Fibroblast of the conjunctiva (primary cell): ENCODE data around the gene PHOX2A.

Experiments
- DNase-seq: peaks from one replicate; pipeline ENCODE4 v3.0.0-alpha.2; 2010; ENCODE audit warnings: low read depth

Gene PHOX2A

DNA sequence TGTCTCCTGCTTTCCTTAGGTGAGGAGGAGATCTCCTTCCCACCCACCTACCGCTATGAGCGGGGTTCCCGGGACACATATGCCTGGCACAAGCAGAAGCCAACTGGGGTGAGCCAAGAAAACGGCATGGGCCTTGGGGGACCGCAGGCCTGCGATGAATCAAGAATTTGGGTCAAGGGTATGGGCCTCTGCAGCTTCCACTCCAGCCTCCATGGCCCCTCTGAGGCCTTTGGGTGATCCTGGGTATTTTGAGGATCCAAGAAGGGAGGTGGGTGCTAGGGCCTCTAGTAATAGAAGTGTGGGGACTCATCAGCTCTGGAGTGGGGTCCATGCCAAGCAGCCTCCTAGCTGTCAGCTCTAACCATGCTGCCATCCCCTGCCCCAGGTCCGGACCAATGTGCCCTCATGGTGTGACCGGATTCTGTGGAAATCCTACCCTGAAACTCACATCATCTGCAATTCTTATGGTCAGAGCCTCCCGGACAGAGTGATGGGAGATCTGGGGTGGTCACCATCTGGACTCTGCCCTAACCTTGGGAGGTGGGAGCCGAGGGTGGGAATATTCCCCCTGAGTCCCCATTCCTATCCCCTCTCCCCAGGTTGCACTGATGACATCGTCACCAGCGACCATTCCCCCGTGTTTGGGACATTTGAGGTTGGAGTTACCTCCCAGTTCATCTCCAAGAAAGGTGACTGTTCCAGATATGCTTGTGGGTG, 10.8 kb downstream of the PHOX2A start:
- DNase-seq, result no peak

DNA sequence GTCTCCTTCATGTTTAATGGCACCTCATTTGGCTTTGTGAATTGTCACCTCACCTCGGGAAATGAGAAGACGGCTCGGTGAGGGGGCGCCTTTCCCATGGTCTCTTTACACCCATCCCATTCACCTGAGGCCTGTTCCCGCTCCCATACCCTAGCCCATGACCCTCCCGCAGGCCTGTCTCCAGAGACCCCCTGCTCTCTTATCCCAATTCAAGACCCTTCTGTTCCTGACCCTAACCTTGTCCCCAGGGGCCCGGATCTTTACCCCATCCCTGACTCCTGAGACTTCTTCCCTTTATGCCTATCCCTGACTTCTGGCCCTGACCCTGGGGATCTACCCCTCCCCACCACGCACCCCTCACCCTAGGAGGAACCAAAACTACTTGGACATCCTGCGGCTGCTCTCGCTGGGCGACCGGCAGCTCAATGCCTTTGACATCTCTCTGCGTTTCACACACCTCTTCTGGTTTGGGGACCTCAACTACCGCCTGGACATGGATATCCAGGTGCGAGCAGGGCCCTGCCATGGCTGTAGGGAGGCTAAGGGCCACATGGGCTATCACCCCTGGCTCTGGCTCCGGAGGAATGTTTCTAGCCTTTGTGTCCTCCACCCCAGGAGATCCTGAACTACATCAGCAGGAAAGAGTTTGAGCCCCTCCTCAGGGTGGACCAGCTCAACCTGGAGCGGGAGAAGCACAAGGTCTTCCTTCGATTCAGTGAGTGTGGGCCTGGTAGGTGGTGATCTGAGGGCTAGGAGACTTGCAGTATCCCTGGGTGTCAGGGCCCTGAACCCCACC, 11.5 kb downstream of the PHOX2A start:
- DNase-seq, result no peak

DNA sequence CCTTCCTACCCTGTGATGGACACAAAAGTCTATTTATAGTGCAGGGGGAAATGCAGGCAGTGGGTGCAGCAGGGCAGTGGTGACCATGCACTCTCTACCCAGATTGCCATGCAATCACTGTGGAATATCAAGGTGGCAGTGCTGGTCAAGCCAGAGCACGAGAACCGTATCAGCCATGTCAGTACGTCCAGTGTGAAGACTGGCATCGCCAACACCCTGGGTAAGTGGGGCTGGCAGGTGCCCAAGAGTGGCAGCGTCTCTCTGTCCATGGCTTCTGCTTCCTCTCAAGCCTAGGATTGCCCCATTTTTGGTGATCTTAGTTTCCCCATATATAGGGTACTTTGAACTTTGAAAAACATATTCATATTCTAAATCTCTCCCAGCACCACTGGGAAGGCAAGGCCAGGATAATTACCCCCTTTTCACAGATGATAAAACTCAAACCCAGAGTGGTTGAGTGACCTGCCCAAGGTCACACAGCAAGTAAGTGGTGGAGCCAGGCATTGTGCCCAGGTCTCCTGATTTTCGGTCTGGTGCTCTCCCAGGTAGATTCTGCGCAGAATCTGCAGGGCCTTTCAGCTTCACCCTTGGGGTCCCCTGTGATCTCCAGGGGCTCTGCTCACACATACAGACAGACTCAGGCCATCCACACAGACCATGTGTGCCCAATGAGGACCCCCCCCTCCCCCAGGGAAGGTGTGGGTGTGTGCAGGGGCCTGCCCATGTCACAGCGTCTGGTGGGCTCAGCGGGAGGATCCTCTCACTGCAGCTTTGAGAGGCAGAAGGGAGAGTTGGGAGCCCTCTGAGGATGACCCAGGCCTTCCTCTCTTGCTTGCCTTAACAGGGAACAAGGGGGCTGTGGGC, 12.3 kb downstream of the PHOX2A start:
- DNase-seq, result no peak

DNA sequence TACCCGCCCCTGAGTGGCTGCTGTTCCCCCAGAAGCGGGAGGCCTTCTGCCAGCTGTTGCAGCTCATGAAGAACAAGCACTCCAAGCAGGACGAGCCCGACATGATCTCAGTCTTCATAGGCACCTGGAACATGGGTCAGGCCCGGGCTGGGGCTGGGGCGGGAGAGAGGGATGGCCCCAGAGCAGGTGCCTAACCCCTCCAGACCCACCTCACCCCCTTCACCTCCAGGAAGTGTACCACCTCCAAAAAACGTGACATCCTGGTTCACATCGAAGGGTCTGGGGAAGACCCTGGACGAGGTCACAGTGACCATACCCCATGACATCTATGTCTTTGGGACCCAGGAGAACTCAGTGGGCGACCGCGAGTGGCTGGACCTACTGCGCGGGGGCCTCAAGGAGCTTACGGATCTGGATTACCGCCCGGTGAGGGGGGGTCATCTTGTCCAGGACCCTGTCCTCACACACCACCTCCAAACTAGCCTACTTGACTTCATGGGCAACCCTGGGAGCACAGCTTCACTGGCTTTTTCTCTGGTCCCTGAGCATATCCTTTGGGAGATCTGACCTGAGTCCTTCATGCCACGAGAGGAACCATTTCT, 13.1 kb downstream of the PHOX2A start:
- DNase-seq, result no peak

DNA sequence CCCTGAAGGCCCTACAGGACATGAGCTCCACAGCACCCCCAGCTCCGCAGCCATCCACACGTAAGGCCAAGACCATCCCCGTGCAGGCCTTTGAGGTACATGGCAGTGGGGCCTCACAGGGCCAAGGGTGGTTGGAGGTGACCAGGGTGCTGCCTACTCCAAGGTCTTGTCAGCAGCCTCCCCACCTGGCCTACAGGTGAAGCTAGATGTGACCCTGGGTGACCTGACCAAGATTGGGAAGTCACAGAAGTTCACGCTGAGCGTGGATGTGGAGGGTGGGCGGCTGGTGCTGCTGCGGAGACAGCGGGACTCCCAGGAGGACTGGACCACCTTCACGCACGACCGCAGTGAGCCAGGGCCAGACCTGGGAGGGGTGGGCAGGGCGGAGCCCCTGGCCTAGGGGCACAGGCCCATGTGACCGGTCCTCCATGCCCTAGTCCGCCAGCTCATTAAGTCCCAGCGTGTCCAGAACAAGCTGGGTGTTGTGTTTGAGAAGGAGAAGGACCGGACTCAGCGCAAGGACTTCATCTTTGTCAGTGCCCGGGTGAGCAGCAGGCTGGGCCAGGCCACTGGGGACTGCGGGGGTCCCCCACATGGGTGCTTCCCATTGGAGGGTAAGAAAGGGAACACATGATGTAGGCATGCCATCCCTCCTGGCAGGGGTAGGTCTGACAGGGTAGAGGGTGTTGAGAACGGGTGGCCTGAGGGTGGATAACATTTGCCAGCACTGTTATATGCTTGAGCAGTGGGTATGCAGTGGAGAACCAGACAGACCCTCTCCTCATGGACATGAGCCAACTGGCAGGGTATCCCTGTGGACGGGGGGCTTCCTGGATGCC, 13.8 kb downstream of the PHOX2A start:
- DNase-seq, result no peak

DNA sequence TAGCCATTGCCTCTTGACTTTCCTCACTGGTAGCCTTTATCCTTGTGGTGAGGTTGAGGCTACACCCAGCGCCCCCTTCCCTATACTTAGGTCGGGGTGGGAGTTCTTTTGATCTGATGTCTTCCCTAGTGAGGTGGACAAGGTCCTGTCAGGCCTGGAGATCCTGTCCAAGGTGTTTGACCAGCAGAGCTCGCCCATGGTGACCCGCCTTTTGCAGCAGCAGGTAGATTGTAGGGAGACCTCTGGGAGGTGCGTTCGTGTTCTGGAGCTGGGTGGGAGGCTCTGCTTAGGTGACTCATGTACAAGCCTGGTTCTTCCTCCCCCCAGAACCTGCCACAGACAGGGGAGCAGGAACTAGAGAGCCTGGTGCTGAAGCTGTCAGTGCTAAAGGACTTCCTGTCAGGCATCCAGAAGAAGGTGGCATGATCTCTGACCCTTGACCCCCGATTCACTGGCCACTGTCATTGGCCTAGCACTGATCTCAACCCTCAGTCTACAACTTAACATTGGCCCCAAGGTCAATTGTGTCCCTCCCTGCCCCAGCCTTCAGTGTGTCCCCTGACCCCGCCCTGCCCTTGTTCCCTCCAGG, 14.5 kb downstream of the PHOX2A start:
- no peak for DNase-seq

DNA sequence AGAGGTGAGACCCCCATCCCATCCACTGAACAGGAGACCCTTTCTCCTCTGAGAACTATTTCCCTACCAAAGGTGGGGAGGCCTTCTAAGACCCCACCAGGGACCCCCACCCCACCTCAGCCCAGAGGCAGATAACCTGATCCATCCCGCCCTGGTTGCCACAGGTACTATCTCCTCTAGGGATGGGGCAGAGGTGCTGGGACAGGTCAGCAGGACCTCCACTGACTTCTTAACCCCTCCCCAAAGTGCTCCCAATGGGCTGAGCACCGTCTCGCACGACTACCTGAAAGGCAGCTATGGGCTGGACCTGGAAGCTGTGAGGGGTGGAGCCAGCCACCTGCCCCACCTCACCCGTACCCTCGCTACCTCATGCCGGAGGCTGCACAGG, 15.1 kb downstream of the PHOX2A start:
- DNase-seq, result no peak

DNA sequence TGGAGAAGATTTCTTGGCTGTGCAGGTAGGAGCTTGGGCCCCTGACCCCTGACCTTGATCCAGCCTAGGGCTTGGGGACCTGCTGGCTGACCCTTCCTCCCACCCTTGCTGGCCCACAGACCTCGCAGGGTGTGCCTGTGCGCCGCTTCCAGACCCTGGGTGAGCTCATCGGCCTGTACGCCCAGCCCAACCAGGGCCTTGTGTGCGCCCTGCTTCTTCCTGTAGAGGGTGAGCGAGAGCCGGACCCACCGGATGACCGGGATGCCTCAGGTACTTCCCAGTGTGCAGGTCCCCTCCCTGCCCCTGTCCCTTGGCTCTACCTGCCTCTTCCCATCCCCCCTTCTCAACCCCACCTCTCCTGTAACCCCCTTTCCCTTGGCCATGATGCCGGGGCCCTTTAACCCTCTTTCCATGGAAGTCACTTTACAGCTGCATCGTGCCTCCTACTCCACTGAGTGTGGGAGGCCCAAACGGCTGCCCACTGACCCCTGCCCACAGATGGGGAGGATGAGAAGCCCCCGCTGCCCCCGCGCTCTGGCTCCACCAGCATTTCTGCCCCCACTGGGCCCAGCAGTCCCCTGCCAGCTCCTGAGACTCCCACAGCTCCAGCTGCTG, 15.6 kb downstream of the PHOX2A start:
- no peak for DNase-seq

DNA sequence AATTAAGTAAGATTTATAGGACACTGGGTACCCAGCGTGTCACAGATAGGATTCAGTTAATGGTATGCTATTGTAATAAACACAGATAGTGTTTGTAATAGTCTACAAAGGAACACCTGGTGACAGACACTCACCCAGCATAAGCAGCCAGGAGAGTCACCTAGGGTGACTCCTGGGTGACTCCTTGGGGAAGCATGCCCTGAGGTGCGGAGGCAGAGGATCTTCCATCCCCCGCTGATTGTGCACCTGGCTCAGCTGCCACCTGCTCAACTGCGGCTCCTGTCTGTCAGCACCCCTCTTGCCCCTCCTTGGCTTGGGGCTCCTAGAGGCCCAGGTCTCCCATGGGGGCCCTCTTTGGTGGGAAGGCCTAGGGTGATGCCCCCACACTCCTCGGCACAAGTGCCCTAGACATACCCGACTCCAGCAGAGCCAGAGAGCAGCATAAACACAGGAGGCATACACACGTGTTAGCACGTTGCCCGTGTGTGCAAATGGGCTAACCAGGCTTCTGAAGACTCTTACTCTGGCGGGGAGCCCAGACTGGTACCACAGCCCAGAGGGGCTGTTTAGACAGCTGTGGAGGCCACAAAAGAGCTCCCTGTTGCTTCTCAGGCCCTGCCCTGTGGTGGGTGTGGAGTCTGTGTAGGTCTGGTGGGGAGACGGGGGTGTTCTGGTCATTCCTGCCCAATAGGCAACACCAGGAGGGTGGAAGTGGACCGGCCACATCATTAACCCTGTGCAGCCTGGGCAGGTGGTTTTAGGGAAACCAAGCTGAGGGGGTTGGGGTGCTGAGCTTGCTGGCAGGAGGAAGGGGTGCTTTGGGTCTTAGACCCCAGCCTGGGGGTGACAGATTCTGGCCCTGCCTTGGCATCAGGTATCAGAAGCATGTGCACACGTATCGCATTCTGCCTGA, 16.4 kb downstream of the PHOX2A start:
- DNase-seq, result peak; percentile 26

DNA sequence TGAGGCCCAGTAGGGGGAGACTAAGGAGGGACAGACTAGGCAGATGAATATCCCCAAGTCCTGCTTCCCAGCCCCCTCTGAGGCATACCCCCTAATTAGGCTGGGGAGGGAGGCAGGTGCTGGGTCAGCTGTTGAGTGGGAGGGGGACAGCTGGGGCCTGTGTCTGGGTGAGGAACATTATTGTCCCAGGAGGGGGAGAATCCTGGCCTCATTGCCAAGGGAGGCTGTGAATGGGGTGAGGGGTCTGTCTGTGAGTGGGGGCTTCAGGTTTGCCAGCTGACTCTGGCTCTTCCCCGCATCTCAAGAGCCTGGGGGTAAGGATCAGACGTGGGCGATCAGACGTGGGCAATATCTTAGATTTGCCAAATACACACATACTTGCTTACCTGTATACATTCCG, 17.3 kb downstream of the PHOX2A start:
- DNase-seq, result no peak

DNA sequence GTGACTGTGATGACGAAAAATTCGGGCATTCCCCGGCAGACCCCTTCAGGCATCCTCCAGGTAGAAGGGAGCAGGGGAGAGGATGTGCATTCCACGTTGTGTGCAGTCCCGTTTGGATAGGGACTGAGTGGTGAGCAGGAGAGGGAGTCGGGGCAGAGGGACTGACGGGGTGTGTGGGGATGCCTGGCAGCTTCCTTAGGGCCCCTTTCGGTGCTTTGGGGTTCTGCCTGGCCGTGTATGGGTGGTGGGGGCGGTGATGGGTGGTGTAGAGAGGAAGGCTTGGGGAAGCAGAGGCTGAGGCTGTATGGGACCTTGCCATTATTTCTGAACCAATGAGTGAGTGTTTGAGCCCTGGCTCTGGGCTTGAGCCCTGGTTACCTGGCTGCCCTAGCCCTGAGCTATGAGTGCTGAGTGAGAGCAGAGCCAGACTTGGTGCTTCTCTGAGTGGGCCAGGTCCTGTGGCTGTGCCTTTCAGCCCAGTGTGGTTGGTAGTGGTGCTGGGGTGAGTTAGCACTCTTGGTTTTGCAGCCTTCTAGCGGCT, 18.5 kb downstream of the PHOX2A start:
- no peak for DNase-seq

DNA sequence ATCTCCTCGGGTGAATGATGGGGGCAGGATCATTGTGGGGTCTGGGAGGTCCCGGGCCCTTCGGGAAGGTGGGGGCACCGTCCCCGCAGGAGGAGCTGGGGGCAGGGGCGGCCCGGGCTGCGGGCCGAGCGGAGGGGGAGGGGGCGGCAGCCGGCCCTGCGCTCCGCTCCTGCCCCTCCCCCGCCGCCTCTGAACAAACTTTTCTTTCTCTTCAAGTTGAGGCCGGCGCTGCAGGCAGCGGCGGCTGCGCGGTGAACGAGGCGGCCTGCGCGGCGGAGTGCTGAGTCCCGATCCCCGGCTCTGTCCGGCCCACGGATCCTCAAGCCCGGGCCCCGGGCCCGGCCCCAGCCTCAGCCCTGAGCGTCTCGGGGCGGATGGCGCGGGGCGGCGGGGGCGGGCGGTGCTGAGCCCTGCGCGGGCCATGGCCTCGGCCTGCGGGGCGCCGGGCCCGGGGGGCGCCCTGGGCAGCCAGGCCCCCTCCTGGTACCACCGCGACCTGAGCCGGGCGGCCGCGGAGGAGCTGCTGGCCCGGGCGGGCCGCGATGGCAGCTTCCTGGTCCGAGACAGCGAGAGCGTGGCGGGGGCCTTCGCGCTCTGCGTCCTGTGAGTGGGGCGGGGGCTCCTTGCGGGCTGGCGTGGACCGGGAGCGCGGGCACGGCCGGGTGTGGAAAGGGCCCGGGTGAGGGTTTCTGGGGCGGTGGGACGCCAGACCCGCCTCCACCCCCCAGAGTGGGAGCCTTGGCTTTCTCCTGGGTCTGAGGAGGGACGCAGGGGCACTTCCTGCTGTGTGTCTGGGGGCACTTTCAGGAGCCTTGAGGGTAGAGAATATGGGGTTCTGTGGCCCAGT, 19.2 kb downstream of the PHOX2A start, which contains the start of gene INPPL1:
INPPL1 (plus strand) TSS at position 204 of the 847 bp plus-strand sequence; CDS start at position 422, 218 bp downstream.
- DNase-seq, result no peak

DNA sequence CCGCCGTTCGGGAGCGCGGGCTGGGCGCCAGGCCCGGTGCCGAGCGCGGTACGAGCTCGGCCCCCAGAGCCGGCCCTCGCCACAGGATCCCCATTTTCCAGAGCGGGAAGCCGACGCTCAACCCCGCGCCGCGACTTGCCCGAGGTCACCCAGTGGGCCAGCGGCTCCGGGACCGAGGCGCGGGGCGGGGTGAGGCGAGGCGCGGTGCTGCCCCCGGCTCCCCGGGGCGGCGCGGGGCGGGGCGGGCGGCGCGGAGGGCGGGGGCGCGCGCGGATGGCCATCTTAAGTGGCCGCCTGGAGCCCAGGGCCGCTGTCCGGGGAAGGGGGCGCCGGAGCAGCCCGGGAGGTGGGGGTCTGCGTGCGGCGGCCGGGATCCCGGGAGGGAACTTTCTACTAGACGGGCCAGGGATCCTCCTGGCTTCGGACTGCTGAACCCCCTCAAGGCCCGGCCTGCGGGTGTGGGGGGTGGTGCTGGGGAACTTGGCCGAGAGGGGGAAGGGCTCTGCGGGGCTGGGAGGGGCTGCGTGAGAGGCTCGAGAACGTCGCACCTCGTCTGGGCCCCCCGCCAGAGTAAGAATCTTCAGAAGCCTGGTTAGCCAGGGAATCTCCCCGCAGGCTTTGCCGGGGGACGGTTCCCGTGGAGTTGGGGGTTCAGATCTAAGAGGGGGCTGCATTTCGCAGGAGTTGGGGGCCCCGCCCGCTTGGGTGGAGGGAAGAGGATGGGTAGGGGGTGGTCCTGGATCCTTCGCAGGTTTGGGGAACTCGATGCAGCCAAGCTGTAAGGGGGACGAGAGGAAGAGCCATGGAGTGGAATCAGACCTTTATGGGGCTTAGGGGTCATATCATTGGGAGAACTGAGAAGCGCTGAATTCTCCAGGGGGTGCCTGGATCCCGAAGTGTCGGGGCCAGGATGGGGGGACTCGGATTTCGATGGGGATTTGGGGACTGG, 20.1 kb downstream of the PHOX2A start:
- DNase-seq, result peak; percentile 37

DNA sequence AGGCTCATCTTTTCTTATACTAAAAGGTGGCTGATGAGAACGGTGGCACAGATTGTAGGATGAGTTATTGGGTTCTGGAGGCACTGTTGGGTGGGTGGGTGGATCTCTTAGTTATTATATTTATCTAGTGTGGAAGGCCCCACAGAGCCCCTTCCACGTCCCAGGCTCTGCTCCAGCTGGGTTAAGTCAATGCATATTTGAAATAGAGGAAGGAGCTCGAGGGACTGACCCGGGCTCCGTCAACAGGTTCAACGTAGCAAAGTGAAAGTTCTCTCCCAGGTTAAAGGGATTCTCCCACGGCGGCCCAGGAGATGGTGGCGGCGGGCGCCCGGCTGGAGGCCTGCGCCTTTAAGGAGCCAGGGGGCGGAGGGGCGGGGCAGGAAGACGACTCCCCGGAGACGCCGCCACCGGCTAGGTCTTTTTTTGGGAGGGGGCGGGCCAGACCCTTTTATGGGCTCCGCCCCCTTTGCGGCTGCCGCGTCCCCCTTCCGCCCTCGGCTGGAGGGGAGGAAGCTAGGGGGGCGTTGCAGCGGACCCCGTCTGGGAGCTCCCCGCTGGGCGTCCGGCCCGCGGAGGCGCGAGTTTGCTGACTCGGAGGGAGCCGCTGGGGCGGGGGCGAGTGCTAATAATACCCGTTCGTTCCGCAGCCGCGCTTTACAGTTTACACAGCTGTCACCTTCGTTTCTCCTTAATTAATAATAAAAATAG, 20.9 kb downstream of the PHOX2A start:
- peak; percentile 90 for DNase-seq

DNA sequence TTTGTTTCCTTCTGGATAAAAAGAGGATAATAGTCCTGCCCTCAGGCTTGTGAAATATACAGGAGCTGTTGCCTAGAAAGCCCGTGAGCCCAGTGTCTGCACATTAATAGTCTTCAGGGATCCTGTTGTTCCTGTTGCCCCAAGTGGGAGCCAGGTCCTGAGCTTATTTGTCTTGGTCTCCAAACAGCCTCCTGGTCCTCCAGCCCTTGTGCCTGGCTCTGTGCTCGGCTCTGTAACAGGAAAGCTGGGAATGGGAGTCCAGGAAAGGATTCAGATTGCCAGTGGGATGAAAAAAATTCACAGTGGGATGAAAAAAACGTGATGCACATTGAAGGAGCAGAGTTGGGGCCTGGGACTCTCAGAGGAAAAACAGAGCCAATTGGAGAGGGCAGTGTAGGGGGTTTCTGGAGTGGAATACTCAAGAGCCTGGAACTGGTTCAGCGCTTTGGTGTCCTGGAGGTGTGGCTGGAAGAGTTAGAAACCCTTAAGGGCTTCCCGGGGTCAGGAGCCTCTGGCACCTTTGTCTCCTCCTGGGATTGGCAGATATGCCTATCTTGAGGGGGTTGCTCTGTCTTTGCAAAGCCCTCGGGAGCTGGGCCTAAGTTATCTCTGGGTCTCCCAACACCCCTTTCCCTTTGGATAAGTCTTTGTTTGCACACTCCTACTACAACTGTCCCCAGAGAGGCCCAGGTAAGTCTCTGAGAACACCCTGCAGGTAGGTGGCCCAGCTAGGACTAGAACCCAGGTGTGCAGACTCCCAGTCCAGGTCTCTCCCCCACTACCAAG, 21.7 kb downstream of the PHOX2A start:
- no peak for DNase-seq
